ENCODE data around the gene ALG1L2. TPM values are rescaled to one million over a fixed set of nuclear protein-coding genes. Genes with fewer than 3 reads are reported as not detected.
"Not testable (repeated sequence)": the region's sequence is repeated elsewhere in the genome, so short reads cannot be mapped to it uniquely, and the experiment has no call there.

ALG1L2 gene
- polyA plus RNA-seq, 1 experiment = 0.29 TPM

GRCh38 chr3:130136337-130136736 is 54.7 kb downstream of the ALG1L2 start:
- POLR2A ChIA-PET; H3K9me3 ChIP-seq (ENCODE audit: control insufficient read depth, insufficient read depth, low read length); H3K27me3 ChIP-seq (ENCODE audit: control insufficient read depth, insufficient read depth, low read length); H3K4me3 ChIP-seq (ENCODE audit: low read depth, low read length); H3K27ac ChIP-seq (ENCODE audit: low read depth, low read length); DNase-seq (ENCODE audit: low read depth, low spot score); CTCF ChIA-PET: not testable (repeated sequence)

- H3K4me3 ChIP-seq (ENCODE audit: low read depth, low read length); H3K27ac ChIP-seq (ENCODE audit: low read depth, low read length); H3K9me3 ChIP-seq (ENCODE audit: control insufficient read depth, insufficient read depth, low read length); POLR2A ChIA-PET; DNase-seq (ENCODE audit: low read depth, low spot score); H3K27me3 ChIP-seq (ENCODE audit: control insufficient read depth, insufficient read depth, low read length); CTCF ChIA-PET: not testable (repeated sequence)
Measured at GRCh38 chr3:130137685-130138084, 56.1 kb downstream of the ALG1L2 start.

GRCh38 chr3:130138992-130139391 is 57.4 kb downstream of the ALG1L2 start:
- POLR2A ChIA-PET; H3K4me3 ChIP-seq (ENCODE audit: low read depth, low read length); CTCF ChIA-PET; DNase-seq (ENCODE audit: low read depth, low spot score); H3K9me3 ChIP-seq (ENCODE audit: control insufficient read depth, insufficient read depth, low read length); H3K27me3 ChIP-seq (ENCODE audit: control insufficient read depth, insufficient read depth, low read length); H3K27ac ChIP-seq (ENCODE audit: low read depth, low read length): not testable (repeated sequence)

GRCh38 chr3:130140756-130141155 is 59.1 kb downstream of the ALG1L2 start:
- CTCF ChIA-PET; H3K27ac ChIP-seq (ENCODE audit: low read depth, low read length); H3K9me3 ChIP-seq (ENCODE audit: control insufficient read depth, insufficient read depth, low read length); H3K27me3 ChIP-seq (ENCODE audit: control insufficient read depth, insufficient read depth, low read length); POLR2A ChIA-PET: not testable (repeated sequence)
- peak overlapping the region; percentile 22; the same call in 1 of the 2 replicates for H3K4me3 ChIP-seq (ENCODE audit: low read depth, low read length)
- peak; percentile 51 for DNase-seq (ENCODE audit: low read depth, low spot score)

GRCh38 chr3:130143648-130144327 is 62.2 kb downstream of the ALG1L2 start:
- H3K4me3 ChIP-seq (ENCODE audit: low read depth, low read length); H3K27ac ChIP-seq (ENCODE audit: low read depth, low read length); H3K27me3 ChIP-seq (ENCODE audit: control insufficient read depth, insufficient read depth, low read length); H3K9me3 ChIP-seq (ENCODE audit: control insufficient read depth, insufficient read depth, low read length); DNase-seq (ENCODE audit: low read depth, low spot score); POLR2A ChIA-PET: not testable (repeated sequence)
- CTCF ChIA-PET = interaction anchor here (1.2 kb wide), 1 partner anchor 132 kb away, joined by 5 read pairs; no protein-coding TSS in a partner anchor
- TF ChIP-seq CTCF (IDR thresholded peaks at IDR 0.05; ENCODE audit: low read depth, low read length) = peak; percentile 18; the same call in 1 of the 2 replicates

- H3K27ac ChIP-seq (ENCODE audit: low read depth, low read length); H3K27me3 ChIP-seq (ENCODE audit: control insufficient read depth, insufficient read depth, low read length); H3K9me3 ChIP-seq (ENCODE audit: control insufficient read depth, insufficient read depth, low read length); H3K4me3 ChIP-seq (ENCODE audit: low read depth, low read length); POLR2A ChIA-PET; DNase-seq (ENCODE audit: low read depth, low spot score): not testable (repeated sequence)
- CTCF ChIA-PET = interaction anchor here (1.2 kb wide), 1 partner anchor 132 kb away, joined by 5 read pairs; no protein-coding TSS in a partner anchor
Measured at GRCh38 chr3:130144328-130144650, 62.7 kb downstream of the ALG1L2 start.

GRCh38 chr3:130145456-130145855 is 63.8 kb downstream of the ALG1L2 start:
- POLR2A ChIA-PET; H3K27ac ChIP-seq (ENCODE audit: low read depth, low read length); DNase-seq (ENCODE audit: low read depth, low spot score); H3K9me3 ChIP-seq (ENCODE audit: control insufficient read depth, insufficient read depth, low read length); H3K27me3 ChIP-seq (ENCODE audit: control insufficient read depth, insufficient read depth, low read length); H3K4me3 ChIP-seq (ENCODE audit: low read depth, low read length); CTCF ChIA-PET: not testable (repeated sequence)

- H3K4me3 ChIP-seq (ENCODE audit: low read depth, low read length); POLR2A ChIA-PET; DNase-seq (ENCODE audit: low read depth, low spot score); H3K9me3 ChIP-seq (ENCODE audit: control insufficient read depth, insufficient read depth, low read length); H3K27ac ChIP-seq (ENCODE audit: low read depth, low read length); H3K27me3 ChIP-seq (ENCODE audit: control insufficient read depth, insufficient read depth, low read length); CTCF ChIA-PET: not testable (repeated sequence)
Measured at GRCh38 chr3:130146465-130146864, 64.8 kb downstream of the ALG1L2 start.

Other genes starting within 250 kb of the ALG1L2 start
- gene TMCC1, start 188.1 kb upstream of the ALG1L2 start, polyA plus RNA-seq (2011; rRNA removed) = 10.9 and 14.1 TPM in 2 replicates
- gene TRH, start 107.1 kb upstream of the ALG1L2 start, polyA plus RNA-seq (2011; rRNA removed) = not detected in 2 replicates

Measured in AG04450 (cell line).